ENCODE results near the gene SIK3. TPM values are rescaled to one million over a fixed set of nuclear protein-coding genes. Genes with fewer than 3 reads are reported as not detected.

SIK3 gene
- total and polyA plus RNA-seq, 2 experiments from 2014 or later = 6.1 to 33.9 TPM

DNA sequence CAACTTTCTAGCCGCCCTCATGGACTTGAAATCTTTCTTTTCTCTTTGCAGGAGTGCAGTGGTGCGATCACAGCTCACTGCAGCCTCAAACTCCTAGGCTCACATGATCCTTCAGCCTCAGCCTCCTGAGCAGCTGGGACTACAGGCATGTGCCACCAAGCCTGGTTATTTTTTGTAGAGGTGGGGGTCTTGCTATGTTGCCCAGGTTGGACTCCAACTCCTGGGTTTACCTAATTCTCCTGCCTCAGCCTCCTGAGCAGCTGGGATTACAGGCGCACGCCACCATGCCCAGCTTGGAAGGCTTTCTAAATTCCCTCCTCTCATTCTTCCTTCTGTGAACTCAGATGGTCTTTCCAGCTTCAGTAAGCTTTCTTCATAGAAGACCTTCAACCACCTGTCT, 256.1 kb downstream of the SIK3 start:
- no peaks in the 10 kb centered on the region for H3K79me2 ChIP-seq (replicated peaks; ENCODE audit: insufficient read depth)
- ATAC-seq (no peak), DNase-seq (ENCODE audit: low spot score) (no peak)
- Mint-ChIP-seq H3K36me3 (ENCODE audit: low read depth) (peaks cover 26% of the 10 kb centered on the region), H3K27me3 (ENCODE audit: insufficient read depth, low read depth, poor library complexity) (peaks cover 11% of the 10 kb centered on the region), H3K9me3 (no peaks in the 10 kb centered on the region), H3K4me1 (peaks cover 23% of the 10 kb centered on the region), H3K4me3 (no peak overlapping the region), H3K27ac (no peak overlapping the region)
- no peaks in the 10 kb centered on the region for H3K4me1 ChIP-seq (ENCODE audit: insufficient read depth)
- H3K27me3 ChIP-seq (ENCODE audit: insufficient read depth) = no peaks in the 10 kb centered on the region
- H3K27ac ChIP-seq (ENCODE audit: low read depth) = no peak overlapping the region
- no peaks in the 10 kb centered on the region for H3K9me2 ChIP-seq (ENCODE audit: insufficient read depth)
- TF ChIP-seq ZNF462 (CRISPR knock-in tag; IDR thresholded peaks at IDR 0.05) = no peak
- TF ChIP-seq REST (IDR thresholded peaks at IDR 0.05; ENCODE audit: unreplicated experiment) = no peak
- no peak for TF ChIP-seq CTCF (conservative IDR thresholded peaks at IDR 0.05; ENCODE audit: low read depth in 2 of 2)
- no peaks in the 10 kb centered on the region for H4K20me1 ChIP-seq (replicated peaks; ENCODE audit: insufficient read depth)
- H3K36me3 ChIP-seq (ENCODE audit: insufficient read depth) = no peaks in the 10 kb centered on the region; the same call in 1 of the 2 replicates
- no peaks in the 10 kb centered on the region for H3F3A ChIP-seq (replicated peaks; ENCODE audit: low read depth)
- H3K4me3 ChIP-seq = no peak overlapping the region
- H3K4me2 ChIP-seq = no peak overlapping the region
- no peak overlapping the region for H2AFZ ChIP-seq

Data from GM23338 (cell line).